IPS-NIHi7 (cell line): Measurements from ENCODE around the gene GRIK5.
"Not testable (repeated sequence)": the region's sequence is repeated elsewhere in the genome, so short reads cannot be mapped to it uniquely, and the experiment has no call there.

ENCODE experiments used
- DNase-seq: peaks from one replicate; pipeline ENCODE4 v3.0.0; 2012; ENCODE audit warnings: mixed read lengths; ENCODE audit errors: extremely low spot score

Gene GRIK5

GRCh38 chr19:42051166-42052115 lies 18.6 kb downstream of the GRIK5 start:
- no peak for DNase-seq

GRCh38 chr19:42048992-42049391 lies 21.0 kb downstream of the GRIK5 start:
- DNase-seq = no peak

GRCh38 chr19:42045575-42045974 lies 24.4 kb downstream of the GRIK5 start:
- DNase-seq = no peak

- no peak for DNase-seq
Measured at GRCh38 chr19:42042455-42043170, 27.4 kb downstream of the GRIK5 start.

GRCh38 chr19:42040491-42040890 lies 29.5 kb downstream of the GRIK5 start:
- not testable (repeated sequence) for DNase-seq

GRCh38 chr19:42040031-42040430 lies 30.0 kb downstream of the GRIK5 start:
- no peak for DNase-seq

GRCh38 chr19:42038666-42039065 lies 31.3 kb downstream of the GRIK5 start:
- no peak for DNase-seq

- DNase-seq = no peak
Measured at GRCh38 chr19:42037649-42038048, 32.4 kb downstream of the GRIK5 start.

- peak; percentile 90 for DNase-seq
Measured at GRCh38 chr19:42034640-42035391, 35.2 kb downstream of the GRIK5 start.

GRCh38 chr19:42033413-42033812 lies 36.6 kb downstream of the GRIK5 start:
- DNase-seq = no peak

- peak; percentile 50 for DNase-seq
Measured at GRCh38 chr19:42032431-42032830, 37.6 kb downstream of the GRIK5 start.

GRCh38 chr19:42030645-42031440 lies 39.2 kb downstream of the GRIK5 start:
- DNase-seq = no peak

- peak; percentile 89 for DNase-seq
Measured at GRCh38 chr19:42028304-42029216, 41.4 kb downstream of the GRIK5 start.

- no peak for DNase-seq
Measured at GRCh38 chr19:42024622-42025111, 45.3 kb downstream of the GRIK5 start.

- DNase-seq = no peak
Measured at GRCh38 chr19:42023943-42024260, 46.1 kb downstream of the GRIK5 start.

- DNase-seq = peak; percentile 78
Measured at GRCh38 chr19:42023121-42023942, 46.7 kb downstream of the GRIK5 start.

GRCh38 chr19:42022616-42023015 lies 47.4 kb downstream of the GRIK5 start:
- no peak for DNase-seq

GRCh38 chr19:42021185-42021584 lies 48.8 kb downstream of the GRIK5 start:
- DNase-seq = no peak

- DNase-seq = no peak
Measured at GRCh38 chr19:42018503-42019193, 51.4 kb downstream of the GRIK5 start.
